GM19240 (cell line): Measurements from ENCODE around the gene SHISA3.

Experiments
- DNase-seq: peaks from one replicate; pipeline ENCODE4 v3.0.0; 2011; ENCODE audit warnings: low spot score; ENCODE audit not compliant: insufficient read length

Gene SHISA3

GRCh38 chr4:42445038-42445437 lies 47.8 kb downstream of the SHISA3 start:
- no peak for DNase-seq

GRCh38 chr4:42446823-42447222 lies 49.5 kb downstream of the SHISA3 start:
- DNase-seq = no peak
